MCF 10A (cell line): ENCODE results near the gene ING1. TPM values are rescaled to one million over a fixed set of nuclear protein-coding genes. Genes with fewer than 3 reads are reported as not detected.

ENCODE experiments used
- BruUV-seq: library from RNA; stranded (reverse); fragments of 400-500 nt; replicated peaks from 2 replicates; lab custom pipeline; 2021; lab: Mats Ljungman, UMichigan
- CTCF ChIA-PET: fragments of 300-600 bp; sonication (Branson Sonifier 250); formaldehyde crosslinking; extraction: SDS; loops from one replicate; lab custom pipeline; 2021; ENCODE audit warnings: antibody characterized with exemption, inconsistent platforms; lab: Yijun Ruan, JAX
- POLR2A ChIA-PET: fragments of 300-600, 350-650 bp; sonication (Branson Sonifier 250); formaldehyde crosslinking; extraction: SDS; loops from one replicate; lab custom pipeline; 2020; ENCODE audit warnings: antibody characterized with exemption, inconsistent platforms; lab: Yijun Ruan, JAX
- DNase-seq: peaks from one replicate; pipeline ENCODE4 v3.0.0-alpha.2; 2018; ENCODE audit not compliant: unreplicated experiment
- H3K27ac Mint-ChIP-seq: one replicate; pipeline ENCODE4 v1.8.0; 2022; ENCODE audit warnings: mild to moderate bottlenecking, low read depth, mixed read lengths; ENCODE audit not compliant: unreplicated experiment
- H3K27me3 Mint-ChIP-seq: one replicate; pipeline ENCODE4 v1.8.0; 2022; ENCODE audit warnings: mixed read lengths; ENCODE audit not compliant: insufficient read depth, unreplicated experiment
- H3K36me3 Mint-ChIP-seq: one replicate; pipeline ENCODE4 v1.8.0; 2022; ENCODE audit warnings: mild to moderate bottlenecking, moderate library complexity, mixed read lengths; ENCODE audit not compliant: insufficient read depth, unreplicated experiment
- H3K4me1 Mint-ChIP-seq: one replicate; pipeline ENCODE4 v1.8.0; 2022; ENCODE audit warnings: mixed read lengths; ENCODE audit not compliant: insufficient read depth, unreplicated experiment
- H3K4me3 Mint-ChIP-seq: one replicate; pipeline ENCODE4 v1.8.0; 2022; ENCODE audit warnings: mild to moderate bottlenecking, moderate library complexity, mixed read lengths; ENCODE audit not compliant: unreplicated experiment
- H3K9me3 Mint-ChIP-seq: one replicate; pipeline ENCODE4 v1.8.0; 2022; ENCODE audit warnings: mixed read lengths; ENCODE audit not compliant: unreplicated experiment
- CTCF ChIP-seq: fragments of 200-600 bp; IDR thresholded peaks from one replicate; pipeline ENCODE4 v1.8.0; 2022; ENCODE audit warnings: antibody characterized with exemption, mild to moderate bottlenecking; ENCODE audit not compliant: unreplicated experiment
- intact Hi-C: fragments of 100-400 bp; cut with micrococcal nuclease; formaldehyde crosslinking; loops from 2 replicates; pipeline ENCODE4 v1.14.1; 2022
- total RNA-seq: library from RNA; stranded (reverse); gene quantifications from 2 replicates; pipeline ENCODE4 v1.2.3, GENCODE V29; 2022

ING1 gene
- total RNA-seq, 1 experiment from 2014 or later, result 10.0 TPM

- Mint-ChIP-seq H3K4me1 (no peaks in the 10 kb centered on the region), H3K27me3 (peaks cover 75% of the 10 kb centered on the region), H3K27ac (no peak overlapping the region), H3K4me3 (no peak overlapping the region), H3K9me3 (no peaks in the 10 kb centered on the region), H3K36me3 (no peaks in the 10 kb centered on the region)
- POLR2A ChIA-PET, result interaction anchor here (0.6 kb wide), 1 partner anchor 57 kb away, joined by 3 read pairs; no protein-coding TSS in a partner anchor
- intact Hi-C loops, result no loop called here
- BruUV-seq, result no TSS peak
- CTCF ChIA-PET, result interaction anchor here (0.9 to 1.3 kb wide), 2 partner anchors 9 to 90 kb away, joined by 3 read pairs; no protein-coding TSS in a partner anchor
- no peak for DNase-seq
- TF ChIP-seq CTCF, result no peak
These were observed 58.8 kb downstream of the ING1 start for GRCh38 chr13:110772091-110772984.

Other genes with a start within 250 kb of the ING1 start
- 1.7 and 2.8 TPM in 2 replicates for gene RAB20, start 152.0 kb upstream of the ING1 start, total RNA-seq
- gene NAXD, start 98.2 kb upstream of the ING1 start, total RNA-seq, result 27.7 and 28.3 TPM in 2 replicates
- 104 and 121 TPM in 2 replicates for gene CARS2, start 7.6 kb upstream of the ING1 start, total RNA-seq
- 61.7 and 76.0 TPM in 2 replicates for gene ANKRD10, start 201.4 kb downstream of the ING1 start, total RNA-seq